ENCODE results near the gene ANKRD11. TPM values are rescaled to one million over a fixed set of nuclear protein-coding genes. Genes with fewer than 3 reads are reported as not detected.

Gene ANKRD11
- total RNA-seq, 1 donor from 2014 or later, result 209 TPM

DNA sequence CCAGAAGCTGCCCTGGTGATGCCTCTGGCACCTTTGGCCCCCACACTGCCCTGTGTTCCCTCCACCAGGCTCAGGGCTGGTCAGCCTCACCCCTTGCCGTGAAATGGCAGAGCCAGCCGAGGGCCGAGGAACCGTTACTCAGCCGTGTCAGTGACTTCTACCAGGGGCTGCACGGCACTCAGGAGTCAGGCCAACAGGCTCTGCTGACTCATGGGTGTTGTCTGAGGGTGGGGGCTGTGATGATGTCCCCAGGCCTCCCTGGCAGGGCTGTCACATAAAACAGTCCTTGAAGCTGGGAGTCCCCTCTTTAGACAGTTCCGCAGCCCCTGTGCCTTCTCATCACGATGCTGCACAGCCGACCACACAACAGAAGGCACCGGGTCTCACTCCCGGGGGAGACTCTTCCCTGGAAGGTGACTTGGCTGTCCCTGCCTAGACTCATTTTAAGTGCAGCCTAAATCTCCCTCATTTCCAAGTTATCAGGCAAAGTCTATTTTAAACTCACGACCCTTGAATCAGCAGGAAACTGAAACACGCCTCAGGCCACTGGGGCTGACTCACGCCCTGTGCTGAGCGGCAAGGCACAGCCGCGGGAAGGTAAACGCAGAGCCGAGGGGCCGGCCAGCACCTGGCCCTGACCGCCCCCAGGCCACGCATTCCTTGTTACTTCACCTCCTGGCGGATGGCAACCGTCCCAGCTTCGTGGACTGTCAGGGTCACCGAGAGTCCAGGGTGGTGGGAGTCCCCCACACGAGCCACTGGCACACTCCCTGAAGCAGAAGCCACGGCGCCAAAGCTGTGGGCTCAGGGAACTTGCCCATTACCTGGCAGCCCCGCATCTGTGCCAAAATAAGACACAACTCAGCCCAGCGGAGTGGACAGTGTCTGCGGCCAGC lies 170.2 kb downstream of the ANKRD11 start:
- H3K4me3 Mint-ChIP-seq (ENCODE audit: unreplicated experiment), result peak overlapping the region; percentile 24
- H3K27ac Mint-ChIP-seq (ENCODE audit: unreplicated experiment), result peak overlapping the region; percentile 86
- H3K9me3 Mint-ChIP-seq (ENCODE audit: unreplicated experiment), result no peaks in the 10 kb centered on the region
- TF ChIP-seq, protein P1, sequence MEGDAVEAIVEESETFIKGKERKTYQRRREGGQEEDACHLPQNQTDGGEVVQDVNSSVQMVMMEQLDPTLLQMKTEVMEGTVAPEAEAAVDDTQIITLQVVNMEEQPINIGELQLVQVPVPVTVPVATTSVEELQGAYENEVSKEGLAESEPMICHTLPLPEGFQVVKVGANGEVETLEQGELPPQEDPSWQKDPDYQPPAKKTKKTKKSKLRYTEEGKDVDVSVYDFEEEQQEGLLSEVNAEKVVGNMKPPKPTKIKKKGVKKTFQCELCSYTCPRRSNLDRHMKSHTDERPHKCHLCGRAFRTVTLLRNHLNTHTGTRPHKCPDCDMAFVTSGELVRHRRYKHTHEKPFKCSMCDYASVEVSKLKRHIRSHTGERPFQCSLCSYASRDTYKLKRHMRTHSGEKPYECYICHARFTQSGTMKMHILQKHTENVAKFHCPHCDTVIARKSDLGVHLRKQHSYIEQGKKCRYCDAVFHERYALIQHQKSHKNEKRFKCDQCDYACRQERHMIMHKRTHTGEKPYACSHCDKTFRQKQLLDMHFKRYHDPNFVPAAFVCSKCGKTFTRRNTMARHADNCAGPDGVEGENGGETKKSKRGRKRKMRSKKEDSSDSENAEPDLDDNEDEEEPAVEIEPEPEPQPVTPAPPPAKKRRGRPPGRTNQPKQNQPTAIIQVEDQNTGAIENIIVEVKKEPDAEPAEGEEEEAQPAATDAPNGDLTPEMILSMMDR (IDR thresholded peaks at IDR 0.05), result no peak
- DNase-seq (ENCODE audit: extremely low spot score, unreplicated experiment), result no peak
- H3K4me1 Mint-ChIP-seq (ENCODE audit: unreplicated experiment), result peaks cover 93% of the 10 kb centered on the region
- H3K27me3 Mint-ChIP-seq (ENCODE audit: unreplicated experiment), result no peaks in the 10 kb centered on the region
- H3K36me3 Mint-ChIP-seq (ENCODE audit: unreplicated experiment), result peaks cover 2% of the 10 kb centered on the region

DNA sequence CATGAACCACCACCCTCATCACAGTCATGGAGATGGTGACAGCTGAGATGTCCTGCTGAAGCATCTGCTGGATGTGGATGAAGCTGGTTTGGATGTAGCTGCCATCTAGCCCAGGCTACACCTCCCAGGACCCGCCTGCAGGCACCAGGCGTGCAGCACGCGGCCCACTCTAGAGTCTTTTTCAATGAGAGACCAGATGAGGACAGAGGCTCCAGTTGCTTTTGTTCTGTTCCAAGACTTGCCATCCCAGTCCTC lies 170.8 kb downstream of the ANKRD11 start:
- H3K4me1 Mint-ChIP-seq (ENCODE audit: unreplicated experiment), result peaks cover 93% of the 10 kb centered on the region
- H3K27ac Mint-ChIP-seq (ENCODE audit: unreplicated experiment), result peak overlapping the region; percentile 86
- H3K4me3 Mint-ChIP-seq (ENCODE audit: unreplicated experiment), result peak overlapping the region; percentile 24
- TF ChIP-seq, protein P1 (IDR thresholded peaks at IDR 0.05), result no peak
- DNase-seq (ENCODE audit: extremely low spot score, unreplicated experiment), result no peak
- H3K9me3 Mint-ChIP-seq (ENCODE audit: unreplicated experiment), result no peaks in the 10 kb centered on the region
- peaks cover 2% of the 10 kb centered on the region for H3K36me3 Mint-ChIP-seq (ENCODE audit: unreplicated experiment)
- H3K27me3 Mint-ChIP-seq (ENCODE audit: unreplicated experiment), result no peaks in the 10 kb centered on the region

GRCh38 chr16:89318871-89319630 lies 171.3 kb downstream of the ANKRD11 start:
- H3K4me1 Mint-ChIP-seq (ENCODE audit: unreplicated experiment), result peaks cover 93% of the 10 kb centered on the region

DNA sequence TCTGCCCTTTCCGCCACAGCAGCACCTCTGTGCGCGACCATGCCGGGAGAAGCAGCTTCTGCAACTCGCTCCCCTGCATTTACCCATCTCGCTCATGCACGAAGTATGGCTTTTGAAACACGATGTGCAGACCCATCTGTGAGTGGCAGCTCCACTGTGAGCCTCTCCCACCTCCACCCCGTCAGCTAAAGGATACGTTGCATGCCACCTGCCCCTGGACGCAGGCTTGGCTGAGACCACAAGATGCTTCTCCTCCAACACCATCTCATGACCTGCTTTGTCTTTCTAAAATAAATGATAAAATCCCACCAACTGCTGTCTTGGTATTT lies 172.0 kb downstream of the ANKRD11 start:
- Mint-ChIP-seq H3K4me1 (ENCODE audit: unreplicated experiment) (peaks cover 93% of the 10 kb centered on the region), H3K4me3 (ENCODE audit: unreplicated experiment) (no peak overlapping the region), H3K27me3 (ENCODE audit: unreplicated experiment) (no peaks in the 10 kb centered on the region), H3K36me3 (ENCODE audit: unreplicated experiment) (peaks cover 3% of the 10 kb centered on the region), H3K9me3 (ENCODE audit: unreplicated experiment) (no peaks in the 10 kb centered on the region), H3K27ac (ENCODE audit: unreplicated experiment) (peak overlapping the region; percentile 86)
- TF ChIP-seq, protein P1 (IDR thresholded peaks at IDR 0.05), result no peak
- DNase-seq (ENCODE audit: extremely low spot score, unreplicated experiment), result no peak

More at GRCh38 chr16:89318871-89319630, 171.3 kb downstream of the ANKRD11 start:
- Mint-ChIP-seq H3K4me3 (ENCODE audit: unreplicated experiment) (peak overlapping the region; percentile 24), H3K27me3 (ENCODE audit: unreplicated experiment) (no peaks in the 10 kb centered on the region), H3K9me3 (ENCODE audit: unreplicated experiment) (no peaks in the 10 kb centered on the region), H3K36me3 (ENCODE audit: unreplicated experiment) (peaks cover 2% of the 10 kb centered on the region), H3K27ac (ENCODE audit: unreplicated experiment) (peak overlapping the region; percentile 86)
- TF ChIP-seq, protein P1 (IDR thresholded peaks at IDR 0.05), result no peak
- no peak for DNase-seq (ENCODE audit: extremely low spot score, unreplicated experiment)

Data from osteocyte (in vitro differentiated cells).